Mucosa of rectum (tissue), 2 donors: ENCODE results near the gene C6orf163.

ENCODE experiments used
- H3K27ac ChIP-seq, 2 donors: one replicate each; pipeline ENCODE4 v1.7.0; 2013; ENCODE audit warnings: inconsistent platforms in 2 of 2, low read depth in 2 of 2, low read length in 2 of 2
- H3K27me3 ChIP-seq, 2 donors: one replicate each; pipeline ENCODE4 v1.7.0; 2013; ENCODE audit warnings: low read length in 2 of 2; ENCODE audit not compliant: control insufficient read depth in 2 of 2, insufficient read depth in 2 of 2
- H3K36me3 ChIP-seq, 2 donors: one replicate each; pipeline ENCODE4 v1.7.0; 2013; ENCODE audit warnings: low read length in 2 of 2; ENCODE audit not compliant: control insufficient read depth in 2 of 2, insufficient read depth in 2 of 2
- H3K4me1 ChIP-seq, 2 donors: one replicate each; pipeline ENCODE4 v1.7.0; 2013; ENCODE audit warnings: low read length in 2 of 2, mild to moderate bottlenecking in 1 of 2; ENCODE audit not compliant: control insufficient read depth in 2 of 2, insufficient read depth in 2 of 2
- H3K4me3 ChIP-seq, 2 donors: one replicate each; pipeline ENCODE4 v1.7.0; 2013; ENCODE audit warnings: low read length in 2 of 2
- H3K9ac ChIP-seq, 2 donors: one replicate each; pipeline ENCODE4 v1.7.0; 2013; ENCODE audit warnings: low read length in 2 of 2, low read depth in 1 of 2, mild to moderate bottlenecking in 1 of 2
- H3K9me3 ChIP-seq, 2 donors: one replicate each; pipeline ENCODE4 v1.7.0; 2013; ENCODE audit warnings: low read length in 2 of 2; ENCODE audit not compliant: control insufficient read depth in 2 of 2
- donor health status: healthy.
- donor health status: Normal muscosa, but diverticular disease.

C6orf163 gene

GRCh38 chr6:87351583-87351982 lies 7.0 kb downstream of the C6orf163 start:
- H3K27me3 ChIP-seq: no peaks in the 10 kb centered on the region
- no peaks in the 10 kb centered on the region for H3K36me3 ChIP-seq
- no peak overlapping the region for H3K27ac ChIP-seq
- H3K4me1 ChIP-seq: no peaks in the 10 kb centered on the region
- no peak overlapping the region for H3K9ac ChIP-seq
- H3K9me3 ChIP-seq: no peaks in the 10 kb centered on the region
- no peak overlapping the region for H3K4me3 ChIP-seq

GRCh38 chr6:87356181-87356580 lies 11.6 kb downstream of the C6orf163 start:
- Histone ChIP-seq H3K36me3 (no peaks in the 10 kb centered on the region), H3K9ac (no peak overlapping the region), H3K9me3 (no peaks in the 10 kb centered on the region), H3K27me3 (no peaks in the 10 kb centered on the region), H3K27ac (no peak overlapping the region), H3K4me3 (no peak overlapping the region), H3K4me1 (no peaks in the 10 kb centered on the region)

- Histone ChIP-seq H3K27ac (no peak overlapping the region), H3K4me1 (no peaks in the 10 kb centered on the region)
Measured at GRCh38 chr6:87357479-87358196, 13.0 kb downstream of the C6orf163 start.

GRCh38 chr6:87364602-87365252 lies 20.1 kb downstream of the C6orf163 start:
- Histone ChIP-seq H3K27ac (no peak overlapping the region), H3K36me3 (no peaks in the 10 kb centered on the region), H3K9me3 (no peaks in the 10 kb centered on the region)

More at GRCh38 chr6:87357479-87358196, 13.0 kb downstream of the C6orf163 start:
- Histone ChIP-seq H3K4me3 (no peak overlapping the region), H3K9me3 (no peaks in the 10 kb centered on the region), H3K36me3 (no peaks in the 10 kb centered on the region), H3K27me3 (no peaks in the 10 kb centered on the region), H3K9ac (no peak overlapping the region)

GRCh38 chr6:87366072-87366827 lies 21.6 kb downstream of the C6orf163 start:
- Histone ChIP-seq H3K27me3 (no peaks in the 10 kb centered on the region), H3K9ac (no peak overlapping the region), H3K4me1 (no peaks in the 10 kb centered on the region), H3K9me3 (no peaks in the 10 kb centered on the region), H3K4me3 (no peak overlapping the region), H3K27ac (no peak overlapping the region), H3K36me3 (no peaks in the 10 kb centered on the region)

More at GRCh38 chr6:87364602-87365252, 20.1 kb downstream of the C6orf163 start:
- Histone ChIP-seq H3K27me3 (no peaks in the 10 kb centered on the region), H3K4me1 (no peaks in the 10 kb centered on the region), H3K9ac (no peak overlapping the region), H3K4me3 (no peak overlapping the region)

GRCh38 chr6:87366899-87367298 lies 22.3 kb downstream of the C6orf163 start:
- no peaks in the 10 kb centered on the region for H3K4me1 ChIP-seq
- H3K9me3 ChIP-seq: no peaks in the 10 kb centered on the region
- H3K9ac ChIP-seq: no peak overlapping the region
- no peaks in the 10 kb centered on the region for H3K27me3 ChIP-seq
- no peak overlapping the region for H3K27ac ChIP-seq
- H3K36me3 ChIP-seq: no peaks in the 10 kb centered on the region
- no peak overlapping the region for H3K4me3 ChIP-seq

- Histone ChIP-seq H3K9ac (no peak overlapping the region), H3K9me3 (no peaks in the 10 kb centered on the region)
Measured at GRCh38 chr6:87373377-87373776, 28.8 kb downstream of the C6orf163 start.

GRCh38 chr6:87375315-87375714 lies 30.7 kb downstream of the C6orf163 start:
- no peaks in the 10 kb centered on the region for H3K27me3 ChIP-seq
- H3K36me3 ChIP-seq: no peaks in the 10 kb centered on the region
- H3K9ac ChIP-seq: no peak overlapping the region
- H3K27ac ChIP-seq: no peak overlapping the region
- no peaks in the 10 kb centered on the region for H3K4me1 ChIP-seq
- no peaks in the 10 kb centered on the region for H3K9me3 ChIP-seq
- H3K4me3 ChIP-seq: no peak overlapping the region

More at GRCh38 chr6:87373377-87373776, 28.8 kb downstream of the C6orf163 start:
- H3K27ac ChIP-seq: no peak overlapping the region
- H3K27me3 ChIP-seq: no peaks in the 10 kb centered on the region
- H3K4me3 ChIP-seq: no peak overlapping the region
- no peaks in the 10 kb centered on the region for H3K4me1 ChIP-seq
- no peaks in the 10 kb centered on the region for H3K36me3 ChIP-seq

- Histone ChIP-seq H3K9ac (no peak overlapping the region), H3K4me3 (no peak overlapping the region), H3K9me3 (no peaks in the 10 kb centered on the region), H3K4me1 (no peaks in the 10 kb centered on the region), H3K27me3 (no peaks in the 10 kb centered on the region), H3K27ac (no peak overlapping the region), H3K36me3 (no peaks in the 10 kb centered on the region)
Measured at GRCh38 chr6:87376643-87377042, 32.0 kb downstream of the C6orf163 start.

GRCh38 chr6:87378947-87379346 lies 34.3 kb downstream of the C6orf163 start:
- no peak overlapping the region for H3K9ac ChIP-seq
- H3K9me3 ChIP-seq: no peaks in the 10 kb centered on the region
- no peak overlapping the region for H3K27ac ChIP-seq
- H3K4me3 ChIP-seq: no peak overlapping the region
- no peaks in the 10 kb centered on the region for H3K36me3 ChIP-seq
- no peaks in the 10 kb centered on the region for H3K27me3 ChIP-seq
- H3K4me1 ChIP-seq: no peaks in the 10 kb centered on the region
